CD4-positive, alpha-beta T cell treated with Interleukin-6 at 100 ng/mL for 8 hours (primary cell): ENCODE data around the gene SPTBN1.
"Not testable (repeated sequence)": the region's sequence is repeated elsewhere in the genome, so short reads cannot be mapped to it uniquely, and the experiment has no call there.

ENCODE experiments used
- DNase-seq: peaks from one replicate; pipeline ENCODE4 v3.0.0-alpha.2; 2020; ENCODE audit warnings: mixed read lengths, low spot score

The SPTBN1 gene

DNA sequence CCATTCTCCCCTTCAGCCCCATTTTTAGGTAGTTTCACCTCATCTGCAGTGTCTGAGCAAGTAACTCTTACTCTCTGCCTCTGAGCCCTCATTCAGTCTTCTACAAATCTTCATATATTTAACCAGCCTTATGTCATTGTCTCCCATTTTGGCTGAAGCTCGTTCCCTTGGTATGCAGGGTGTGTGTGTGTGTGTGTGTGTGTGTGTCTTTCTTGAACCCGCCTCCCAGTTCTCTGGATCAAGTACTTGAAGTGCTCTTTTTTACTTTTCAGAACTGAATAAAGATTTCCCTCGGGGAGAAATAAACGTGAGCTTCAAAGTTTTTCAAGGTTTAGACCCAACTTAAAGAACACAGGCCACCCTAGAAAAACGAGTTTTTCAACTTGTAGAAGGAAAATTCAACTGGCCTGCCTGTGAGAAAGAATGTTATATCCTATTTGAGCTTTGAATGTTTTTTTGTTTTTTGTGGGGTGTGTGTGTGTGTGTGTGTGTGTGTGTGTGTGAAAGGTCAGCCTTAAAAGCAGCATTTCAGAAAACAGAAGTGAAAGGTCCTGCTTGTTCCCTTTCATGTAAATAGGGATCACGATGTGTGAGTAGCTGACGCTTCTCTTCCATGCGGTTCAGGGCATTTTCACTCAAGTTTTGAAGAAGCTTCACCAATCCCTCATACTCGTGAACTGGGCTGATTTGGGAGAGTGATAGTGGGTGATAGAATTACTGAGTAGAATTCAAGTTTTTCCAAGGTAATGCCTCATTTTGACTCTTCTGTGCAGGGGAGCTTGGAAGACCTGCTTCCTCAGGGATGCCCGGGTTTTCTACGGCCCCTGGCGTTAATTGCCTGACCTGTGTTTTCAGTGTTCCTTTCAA lies 216.7 kb downstream of the SPTBN1 start:
- DNase-seq = no peak

DNA sequence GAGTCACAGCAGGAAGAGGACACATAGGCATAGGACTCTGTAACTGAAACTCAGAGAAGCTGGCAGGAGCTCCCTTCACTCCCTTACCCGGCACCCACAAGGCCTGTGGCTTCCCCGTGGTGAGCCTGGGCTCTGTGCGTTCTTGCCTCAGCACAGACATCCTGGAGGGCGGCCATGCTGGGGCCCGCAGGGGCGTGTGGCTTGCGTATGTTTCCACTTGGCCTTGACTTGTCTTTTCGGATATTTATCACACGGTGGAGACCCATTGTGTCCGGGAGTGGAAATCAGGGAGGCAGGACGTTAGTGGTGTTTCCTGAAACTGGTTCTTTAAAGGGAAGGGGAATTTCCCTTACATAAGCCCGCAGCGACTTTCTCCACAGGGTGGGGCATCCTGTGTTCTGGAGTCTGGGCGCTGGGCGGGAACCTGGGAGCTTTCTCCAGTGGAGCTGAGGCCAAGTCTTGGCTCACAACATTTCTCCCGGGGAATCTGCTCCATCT lies 217.4 kb downstream of the SPTBN1 start:
- no peak for DNase-seq

DNA sequence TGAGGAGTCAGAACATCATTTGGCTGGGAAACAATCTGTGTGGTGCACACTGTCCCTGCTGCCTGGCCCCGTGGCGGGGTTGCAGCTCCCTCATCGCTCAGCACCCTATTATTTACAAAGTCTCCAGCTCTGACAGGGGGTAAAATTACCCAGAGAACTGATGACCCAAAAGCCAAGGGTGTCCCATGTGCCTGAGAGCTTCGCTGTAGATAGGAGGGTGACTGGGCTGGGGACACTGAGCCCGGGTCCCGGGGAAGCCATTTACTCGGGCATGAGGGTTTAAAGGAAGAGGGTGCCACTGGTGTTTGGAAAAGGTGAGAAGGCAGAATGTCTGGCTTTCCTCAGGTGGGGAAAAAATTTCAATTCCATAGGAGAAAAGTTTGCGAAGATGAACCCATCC lies 219.2 kb downstream of the SPTBN1 start:
- no peak for DNase-seq

DNA sequence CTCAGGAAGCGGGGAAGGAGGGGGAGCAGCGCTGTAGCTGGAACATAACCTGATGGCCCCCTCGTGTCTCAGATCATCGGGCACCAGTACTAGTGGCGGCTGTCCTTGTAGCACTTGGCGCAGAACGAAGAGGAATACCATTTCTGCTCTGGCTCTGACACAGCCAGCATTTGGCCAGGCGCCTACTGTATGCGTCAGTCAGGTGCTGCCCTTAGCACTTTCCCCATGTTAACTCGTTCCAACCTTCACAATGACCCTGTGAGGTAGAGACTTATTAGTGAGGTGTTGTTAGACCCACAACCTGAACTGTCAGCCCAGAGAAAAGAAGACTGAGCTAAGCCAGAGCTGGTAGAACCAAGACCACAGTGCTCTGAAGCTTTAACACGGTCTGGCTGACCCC lies 219.6 kb downstream of the SPTBN1 start:
- no peak for DNase-seq

DNA sequence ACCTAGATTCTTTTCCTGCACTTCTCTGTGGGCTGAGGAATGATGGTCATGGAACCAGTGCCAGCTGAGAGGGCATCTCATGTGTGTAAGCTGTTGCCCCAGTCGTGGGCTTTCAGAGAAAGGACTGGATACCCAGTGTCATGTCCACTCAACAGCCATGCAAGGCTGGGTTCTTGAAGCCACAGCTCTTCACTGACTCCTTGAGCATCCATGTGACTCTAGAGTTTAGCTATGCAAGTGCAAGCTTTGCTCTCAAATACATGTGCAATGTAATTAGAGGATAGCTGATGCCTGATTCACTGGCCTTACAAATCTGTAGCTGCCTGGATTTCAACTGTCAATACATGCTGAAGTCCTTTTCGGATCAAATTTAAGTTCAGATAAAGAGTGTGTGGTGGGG lies 220.5 kb downstream of the SPTBN1 start:
- DNase-seq = no peak

DNA sequence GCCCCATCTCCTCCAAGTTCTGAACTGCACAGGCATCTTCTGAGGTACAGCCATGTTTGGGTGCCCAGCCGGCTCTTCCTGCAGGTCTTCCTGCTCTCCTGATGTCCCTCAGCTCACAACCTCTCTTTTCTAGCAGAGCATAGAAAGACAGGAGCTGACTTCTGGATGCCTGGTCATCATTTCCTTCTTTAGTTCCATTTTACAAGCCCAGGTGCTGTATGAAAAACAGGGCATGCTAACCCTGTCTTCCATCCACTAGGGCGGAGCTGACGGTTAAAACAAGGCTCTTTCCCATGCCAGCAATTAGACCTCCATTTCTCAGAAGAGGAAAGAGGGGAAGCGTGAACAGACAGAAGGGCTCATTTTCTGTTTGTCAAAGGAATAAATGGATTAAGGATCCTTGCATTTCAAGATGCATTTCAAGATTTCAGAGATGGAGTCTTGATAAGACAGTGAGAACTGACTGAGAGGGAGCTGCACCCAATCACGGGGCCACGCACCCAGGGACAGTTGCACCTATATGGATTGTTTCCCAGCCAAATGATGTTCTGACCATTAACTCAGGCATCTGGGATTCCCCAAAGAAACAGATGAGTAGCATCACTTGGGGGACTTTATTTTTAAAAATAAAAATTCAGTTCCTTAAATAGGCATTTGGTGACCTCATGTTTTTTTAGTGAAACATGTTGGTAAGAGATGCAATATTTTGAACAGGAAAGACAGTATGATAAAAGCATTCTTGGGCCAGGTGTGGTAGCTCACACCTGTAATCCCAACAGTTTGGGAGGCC lies 221.5 kb downstream of the SPTBN1 start:
- no peak for DNase-seq

DNA sequence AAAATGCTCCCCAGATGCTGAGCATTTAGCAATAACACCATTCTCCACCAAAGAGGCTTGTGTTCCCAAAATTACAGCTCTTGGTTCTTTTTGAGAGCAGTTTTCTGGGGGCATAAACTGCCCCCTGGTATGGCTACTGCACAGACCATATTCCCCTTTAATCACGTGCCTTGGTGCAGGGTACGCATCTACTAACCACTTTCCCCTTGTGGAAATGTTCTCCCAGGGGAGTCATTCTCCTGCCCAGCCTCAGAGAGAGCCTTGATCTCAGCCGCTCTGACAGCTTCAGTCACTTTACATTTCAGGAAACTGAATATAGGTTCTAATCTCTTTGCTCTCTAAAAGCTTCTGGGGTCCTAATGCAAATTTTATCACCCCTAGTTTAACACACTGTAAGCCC lies 222.6 kb downstream of the SPTBN1 start:
- no peak for DNase-seq

DNA sequence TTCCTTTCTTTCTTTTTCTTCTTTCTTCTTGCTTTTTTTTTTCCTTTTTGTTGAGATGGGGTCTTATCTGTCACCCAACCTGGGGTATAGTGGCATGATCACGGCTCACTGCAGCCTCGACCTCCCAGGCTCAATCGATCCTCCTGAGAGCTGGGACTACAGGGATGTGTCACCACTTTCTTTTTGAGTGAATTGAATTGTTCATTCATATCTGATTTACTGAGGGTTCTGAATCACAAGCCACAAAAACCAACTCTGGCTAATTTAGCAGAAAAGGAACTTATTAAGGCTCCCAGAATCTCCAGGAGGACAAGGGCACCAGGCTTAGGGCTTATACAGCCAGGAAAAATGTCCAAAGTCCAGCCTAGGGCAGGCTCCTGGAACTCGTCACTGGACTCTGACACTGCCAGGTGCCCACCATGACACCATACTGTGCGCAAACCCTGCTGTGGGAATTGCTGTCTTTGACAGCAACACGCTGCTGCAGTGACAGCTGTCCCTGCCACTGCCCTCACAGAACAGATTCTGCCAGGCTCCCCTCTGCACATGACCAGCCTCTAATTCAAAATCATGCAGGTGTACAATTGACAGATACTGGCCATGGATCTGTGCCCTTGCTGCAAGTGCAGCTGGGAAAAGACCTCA lies 224.4 kb downstream of the SPTBN1 start:
- DNase-seq = no peak

DNA sequence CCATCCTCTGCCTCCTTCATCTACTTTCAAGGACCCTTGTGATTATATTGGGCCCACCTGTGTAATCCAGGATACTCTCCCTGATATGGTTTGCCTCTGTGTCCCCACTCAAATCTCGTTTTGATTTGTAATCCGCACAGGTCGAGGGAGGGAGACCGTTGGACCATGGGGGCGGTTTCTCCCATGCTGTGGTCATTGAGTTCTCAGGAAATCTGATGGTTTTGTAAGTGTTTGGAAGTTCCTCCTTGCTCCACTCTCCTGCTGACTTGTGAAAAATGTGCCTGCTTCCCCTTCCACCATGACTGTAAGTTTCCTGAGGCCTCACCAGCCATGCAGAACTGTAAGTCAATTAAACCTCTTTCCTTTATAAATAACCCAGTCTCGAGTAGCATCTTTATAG lies 225.3 kb downstream of the SPTBN1 start:
- DNase-seq = no peak

DNA sequence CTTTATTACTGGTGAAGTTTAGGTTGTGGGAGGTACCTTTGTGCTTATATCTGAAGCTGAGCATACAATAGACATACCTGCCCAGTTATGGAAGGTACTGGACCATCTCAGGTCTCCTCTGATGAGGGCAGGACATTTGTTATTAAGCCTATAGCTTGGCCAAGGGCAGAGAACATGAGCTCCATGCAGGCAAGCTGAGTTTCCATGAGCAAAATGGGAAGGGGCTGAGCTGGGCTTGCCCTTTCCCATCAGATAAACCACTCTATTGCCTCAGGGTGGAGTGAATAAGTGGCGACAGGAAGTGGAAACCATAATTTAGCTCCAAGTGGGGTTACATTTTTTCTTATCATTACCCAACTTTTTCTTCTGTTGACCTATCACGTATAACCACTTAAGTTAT lies 227.5 kb downstream of the SPTBN1 start:
- no peak for DNase-seq

DNA sequence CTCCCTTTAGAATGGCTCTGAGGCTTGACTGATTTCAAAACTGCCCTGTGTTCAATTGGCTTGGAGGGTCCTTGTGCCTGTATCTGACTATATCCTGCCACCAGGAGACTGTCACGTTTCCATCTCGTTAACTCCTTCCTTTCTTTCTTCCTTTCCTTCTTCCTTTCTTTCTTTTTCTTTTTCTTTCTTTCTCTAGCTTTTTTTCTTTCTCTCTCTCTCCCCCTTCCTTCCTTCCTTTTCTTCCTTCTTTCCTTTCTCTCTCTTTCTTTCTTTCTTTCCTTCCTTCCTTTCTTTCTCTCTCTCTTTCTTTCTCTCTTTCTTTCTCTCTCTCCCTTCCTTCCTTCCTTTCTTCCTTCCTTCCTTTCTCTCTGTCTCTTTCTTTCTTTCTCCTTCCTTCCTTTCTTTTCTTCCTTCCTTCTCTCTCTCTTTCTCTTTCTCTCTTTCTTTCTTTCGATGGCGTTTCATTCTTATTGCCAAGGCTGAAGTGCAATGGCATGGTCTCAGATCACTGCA lies 229.2 kb downstream of the SPTBN1 start:
- DNase-seq = no peak

DNA sequence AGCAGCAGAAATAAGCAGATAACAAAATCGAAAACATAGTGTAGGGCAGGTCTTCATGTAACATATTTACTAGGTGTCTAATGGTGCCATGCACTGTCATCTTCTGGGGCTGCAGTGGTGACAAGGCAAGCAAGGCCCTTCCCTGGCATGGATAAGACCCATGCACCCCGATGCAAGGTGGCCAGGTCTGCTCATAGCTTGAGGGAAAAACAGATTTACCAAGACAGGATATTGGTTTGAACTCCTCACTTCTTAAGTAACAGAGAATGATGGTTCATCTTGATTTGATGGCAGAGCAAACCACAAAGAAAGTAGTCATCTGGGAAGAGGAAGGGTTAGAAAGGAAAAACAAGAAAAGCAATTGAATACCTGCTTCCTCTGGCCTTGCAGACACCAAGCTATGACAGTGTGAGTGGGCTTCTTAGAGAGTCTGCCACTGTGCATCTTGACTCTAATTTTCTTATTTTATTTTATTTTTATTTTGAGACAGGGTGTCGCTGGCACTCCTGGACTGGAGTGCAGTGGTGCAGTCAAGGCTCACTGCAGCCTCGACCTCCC lies 231.5 kb downstream of the SPTBN1 start:
- DNase-seq = no peak

DNA sequence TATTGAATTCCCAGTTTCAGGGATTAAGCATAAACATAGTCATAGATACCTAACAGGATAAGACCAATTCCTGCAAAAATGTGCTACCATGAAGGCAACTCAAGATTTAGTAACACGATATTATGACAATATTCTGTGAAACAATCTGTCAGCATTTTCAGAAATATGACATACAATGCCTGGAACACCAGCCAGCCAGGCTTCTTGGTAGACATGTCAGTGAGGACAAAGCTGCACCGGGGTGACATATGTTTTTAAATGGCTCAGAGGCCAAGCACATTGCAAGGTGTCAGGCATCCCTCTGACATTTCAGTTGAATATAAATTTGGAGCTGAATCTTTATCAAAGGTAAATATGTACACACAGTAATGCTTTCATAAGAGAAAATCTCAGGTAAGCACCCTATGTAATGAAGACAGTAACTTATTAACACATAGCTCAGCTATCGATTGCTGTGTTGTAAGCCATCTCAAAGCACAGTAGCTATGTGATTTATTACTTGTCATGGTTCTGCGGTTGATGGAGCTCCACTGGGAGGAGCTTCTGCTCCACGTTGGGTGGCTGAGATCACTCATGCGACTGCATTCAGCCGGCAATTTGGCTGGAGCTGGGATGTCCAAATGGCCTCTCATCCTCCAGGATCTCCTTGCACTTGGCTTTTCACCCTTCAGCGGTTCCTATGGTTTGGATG lies 235.5 kb downstream of the SPTBN1 start:
- DNase-seq = no peak

DNA sequence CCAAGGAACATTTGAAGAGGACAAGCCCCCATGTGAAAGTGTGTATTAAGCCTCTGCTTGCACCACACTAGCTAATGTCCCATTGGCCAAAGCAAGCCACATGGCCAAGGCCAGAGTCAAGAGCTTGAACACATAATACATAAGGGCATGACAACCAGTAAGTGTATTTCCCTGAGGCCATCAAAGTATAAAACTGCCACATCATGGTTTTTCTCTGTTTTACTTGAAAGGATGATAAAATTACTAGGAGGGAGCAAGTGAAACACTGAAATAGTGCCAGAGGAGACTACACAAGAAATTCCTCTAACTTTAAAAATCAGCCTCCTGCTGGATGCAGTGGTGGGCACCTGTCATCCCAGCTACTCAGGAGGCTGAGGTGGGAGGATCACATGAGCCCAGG lies 236.4 kb downstream of the SPTBN1 start:
- no peak for DNase-seq

DNA sequence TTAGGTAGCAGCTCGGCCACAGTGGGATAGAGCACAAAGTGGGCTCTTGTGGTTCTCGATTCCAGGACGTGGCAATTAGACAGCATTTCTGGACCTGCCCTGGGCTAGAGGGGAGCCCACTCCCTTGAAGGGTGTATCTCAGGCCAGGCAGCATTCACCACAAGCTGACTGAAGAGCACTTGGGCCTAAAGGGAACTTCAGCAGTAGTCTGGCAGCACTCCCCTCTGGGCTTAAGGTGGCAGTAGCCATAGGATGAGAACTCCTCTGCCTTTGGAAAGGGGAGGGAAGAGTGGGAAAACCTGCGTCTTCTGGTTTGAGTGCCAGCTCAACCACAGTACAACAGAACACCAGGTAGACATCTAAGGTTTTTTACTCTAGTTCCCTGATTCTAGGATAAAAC lies 239.3 kb downstream of the SPTBN1 start:
- DNase-seq = no peak

DNA sequence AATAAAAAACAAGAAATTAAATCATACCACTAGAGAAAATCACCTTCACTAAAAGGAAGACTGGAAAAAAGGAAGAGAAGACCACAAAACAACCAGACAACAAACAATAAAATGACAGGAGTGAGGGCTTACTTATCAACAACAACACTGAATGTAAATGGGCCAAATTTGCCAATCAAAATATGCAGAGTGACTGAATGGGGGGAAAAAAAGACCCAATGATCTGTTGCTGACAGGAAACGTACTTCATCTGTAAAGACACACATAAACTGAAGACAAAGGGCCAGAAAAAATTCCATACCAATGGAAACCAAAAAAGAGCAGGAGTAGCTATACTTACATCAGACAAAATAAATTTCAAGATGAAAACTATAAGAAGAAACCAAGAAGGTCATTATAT lies 241.8 kb downstream of the SPTBN1 start:
- no peak for DNase-seq

DNA sequence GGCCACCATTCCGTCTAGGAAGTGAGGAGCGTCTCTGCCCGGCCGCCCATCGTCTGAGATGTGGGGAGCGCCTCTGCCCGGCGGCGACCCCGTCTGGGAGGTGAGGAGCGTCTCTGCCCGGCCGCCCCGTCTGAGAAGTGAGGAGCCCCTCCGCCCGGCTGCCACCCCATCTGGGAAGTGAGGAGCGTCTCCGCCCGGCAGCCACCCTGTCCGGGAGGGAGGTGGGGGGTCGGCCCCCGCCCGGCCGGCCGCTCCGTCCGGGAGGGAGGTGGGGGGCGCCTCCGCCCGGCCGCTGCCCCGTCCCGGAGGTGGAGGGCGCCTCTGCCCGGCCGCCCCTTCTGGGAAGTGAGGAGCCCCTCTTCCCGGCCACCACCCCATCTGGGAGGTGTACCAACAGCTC lies 242.8 kb downstream of the SPTBN1 start:
- DNase-seq = not testable (repeated sequence)

DNA sequence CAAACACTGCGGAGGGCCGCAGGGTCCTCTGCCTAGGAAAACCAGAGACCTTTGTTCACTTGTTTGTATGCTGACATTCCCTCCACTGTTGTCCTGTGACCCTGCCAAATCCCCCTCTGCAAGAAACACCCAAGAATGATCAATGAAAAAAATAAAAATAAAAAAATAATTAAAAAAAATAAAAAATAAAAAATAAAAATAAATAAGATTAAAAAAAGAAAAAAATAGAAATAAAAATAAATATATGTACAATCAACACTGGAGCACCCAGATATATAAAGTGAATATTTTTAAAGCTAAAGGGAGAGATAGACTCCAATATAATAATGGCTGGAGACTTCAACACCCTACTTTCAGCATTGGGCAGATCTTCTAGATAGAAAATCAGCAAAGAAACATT lies 243.5 kb downstream of the SPTBN1 start:
- DNase-seq = no peak

DNA sequence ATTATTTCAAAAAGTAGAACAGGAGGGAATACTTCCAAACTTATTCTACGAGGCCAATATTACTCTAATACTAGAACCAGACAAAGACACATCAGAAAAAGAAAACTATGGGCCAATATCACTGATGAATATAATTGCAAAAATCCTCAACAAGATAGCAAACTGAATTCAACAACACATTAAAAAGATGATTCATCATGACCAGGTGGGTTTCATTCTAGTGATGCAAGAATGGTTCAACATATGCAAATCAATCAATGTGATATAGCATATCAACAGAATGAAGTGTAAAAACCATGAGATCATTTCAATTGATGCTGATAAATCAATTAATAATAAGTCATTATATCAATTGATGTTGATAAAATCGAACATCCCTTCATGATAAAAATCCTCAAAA lies 244.9 kb downstream of the SPTBN1 start:
- DNase-seq = no peak

DNA sequence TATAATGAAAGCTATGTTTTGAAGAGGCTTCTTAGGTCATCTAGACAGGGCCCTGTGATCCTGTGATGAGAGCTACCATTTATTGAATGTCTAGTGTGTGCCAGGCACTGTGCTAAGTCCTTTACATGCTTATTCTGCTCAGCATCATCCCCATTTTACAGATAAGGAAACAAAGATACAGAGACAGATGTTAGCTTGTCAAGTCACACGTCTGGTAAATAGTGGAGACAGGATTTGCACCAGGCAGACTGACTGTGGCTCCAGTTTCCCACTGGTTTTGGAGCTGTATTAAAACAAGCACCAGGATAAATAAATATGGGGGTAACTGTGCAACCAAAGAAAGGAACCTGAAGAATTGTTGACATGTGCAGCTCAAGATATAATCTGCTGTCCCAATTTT lies 248.1 kb downstream of the SPTBN1 start:
- no peak for DNase-seq
